Right lobe of liver (tissue), 6 donors: ENCODE measurements around the gene CA14. TPM values are rescaled to one million over a fixed set of nuclear protein-coding genes. Genes with fewer than 3 reads are reported as not detected.

Experiments
- ATAC-seq, 4 donors: fragments of 200-7000 bp; cut with Tn5 transposase; one replicate each; pipeline ENCODE4 v1.9.1; 2020; ENCODE audit warnings: mild to moderate bottlenecking in 4 of 4, moderate library complexity in 4 of 4
- DNase-seq, 3 donors: peaks; one replicate each; pipeline ENCODE4 v3.0.0-alpha.2; 2020
- H3K27ac ChIP-seq, 3 donors: fragments of 200-600 bp; one replicate each; pipeline ENCODE4 v1.8.0; 2022
- H3K27me3 ChIP-seq, 2 donors: fragments of 200-600 bp; one replicate each; pipeline ENCODE4 v1.8.0; 2022
- H3K36me3 ChIP-seq, 4 donors: fragments of 200-600 bp; sonication (generic) in 1 of 4; one replicate each; pipeline versions ENCODE4 v1.5.1 to v1.8.0; 2017 to 2022; ENCODE audit warnings: control low read depth in 1 of 4
- H3K4me1 ChIP-seq, 4 donors: fragments of 200-600 bp; sonication (generic) in 1 of 4; one replicate each; pipeline versions ENCODE4 v1.5.1 to v1.8.0; 2017 to 2022; ENCODE audit warnings: control low read depth in 1 of 4
- H3K4me3 ChIP-seq, 3 donors: fragments of 200-600 bp; one replicate each; pipeline ENCODE4 v1.8.0; 2022
- H3K9me3 ChIP-seq, 4 donors: fragments of 200-600 bp; sonication (generic) in 1 of 4; one replicate each; pipeline versions ENCODE4 v1.5.1 to v1.8.0; 2017 to 2022; ENCODE audit warnings: control low read depth in 1 of 4
- POLR2A ChIP-seq: fragments of 450-650 bp; IDR thresholded peaks from one replicate; pipeline ENCODE4 v1.6.1; 2017; ENCODE audit warnings: antibody characterized with exemption, mild to moderate bottlenecking
- WGBS: methylation state at CpG from one replicate; pipeline ENCODE4 v1.1.6; 2018; ENCODE audit warnings: low coverage, low lambda C conversion rate; ENCODE audit not compliant: insufficient coverage; ENCODE audit errors: missing lambda C conversion rate; 5-methylcytosine and 5-hydroxymethylcytosine counted together
- intact Hi-C, 2 donors: fragments of 100-400 bp; cut with DNase I; formaldehyde crosslinking; loops; one replicate each; pipeline versions ENCODE4 v1.11.2 to v1.14.1; 2022
- small RNA-seq, 2 experiments: library from RNA; depleted of rRNA; stranded (forward); fragments of <200 nt; gene quantifications; one replicate each; pipeline ENCODE3, GENCODE V24; 2016
- total RNA-seq, 6 experiments: library from RNA; depleted of rRNA in 2 of 6; stranded (reverse); fragments of >200 nt in 2 of 6; fragmentation: NEBNext Ultra II Directional in 3 of 6; extraction: Animal tissue kit (Norgen Biotek cat#: 25700) in 3 of 6; gene quantifications; one replicate each; pipeline versions ENCODE4 v1.1.0 to v1.2.4, GENCODE V29; 2016 to 2023
- TF ChIP-seq, protein P1 (sequence below), 4 donors: fragments of 200-600 bp in 3 of 4; fragments of 450-650 bp in 1 of 4; IDR thresholded peaks; one replicate each; pipeline versions ENCODE4 v1.5.1 to v1.8.0; 2016 to 2022; ENCODE audit warnings: antibody characterized with exemption in 4 of 4, mild to moderate bottlenecking in 2 of 4
- donor health status: DM: no; HTN: yes; CAD: no.
- donor health status: DM: no; HTN: no; CAD: no.
- donor health status: DM: no; HTN: no; CAD: no.
- donor health status: DM: no; HTN: yes; CAD: no.
- donor health status: DM: no; HTN: yes; CAD: no.

CA14 gene
- total RNA-seq, 6 experiments from 2014 or later: 0.20 to 4.8 (median 0.56) TPM; not detected in 1

DNA sequence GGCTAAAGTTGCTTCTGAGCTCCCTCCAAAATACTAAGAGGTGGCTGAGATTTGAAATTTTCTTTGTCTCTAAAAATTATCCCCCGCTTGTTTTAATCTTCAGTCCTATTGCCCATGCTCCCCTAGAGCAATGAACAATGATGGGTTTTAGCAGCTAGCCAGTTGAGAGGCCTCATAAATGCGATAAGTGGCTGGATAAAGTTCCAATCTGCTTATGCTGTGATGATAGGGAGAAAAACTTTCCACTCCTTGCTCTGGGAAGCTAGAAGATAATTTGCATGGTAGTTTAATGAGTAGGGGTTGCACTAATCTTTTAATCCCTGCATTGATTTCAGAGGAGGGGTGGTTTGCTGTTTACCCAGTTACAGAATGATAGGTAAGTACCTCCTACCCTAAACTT, 54.2 kb downstream of the CA14 start:
- no peak overlapping the region for H3K4me3 ChIP-seq
- no peaks in the 10 kb centered on the region for H3K9me3 ChIP-seq
- H3K36me3 ChIP-seq: peaks cover 0 to 7% (median 0%) of the 10 kb centered on the region in 4 donors
- WGBS: 84% methylated on average over 2 of the region's 2 CpGs
- ATAC-seq (no peak), DNase-seq (no peak)
- TF ChIP-seq, protein P1, sequence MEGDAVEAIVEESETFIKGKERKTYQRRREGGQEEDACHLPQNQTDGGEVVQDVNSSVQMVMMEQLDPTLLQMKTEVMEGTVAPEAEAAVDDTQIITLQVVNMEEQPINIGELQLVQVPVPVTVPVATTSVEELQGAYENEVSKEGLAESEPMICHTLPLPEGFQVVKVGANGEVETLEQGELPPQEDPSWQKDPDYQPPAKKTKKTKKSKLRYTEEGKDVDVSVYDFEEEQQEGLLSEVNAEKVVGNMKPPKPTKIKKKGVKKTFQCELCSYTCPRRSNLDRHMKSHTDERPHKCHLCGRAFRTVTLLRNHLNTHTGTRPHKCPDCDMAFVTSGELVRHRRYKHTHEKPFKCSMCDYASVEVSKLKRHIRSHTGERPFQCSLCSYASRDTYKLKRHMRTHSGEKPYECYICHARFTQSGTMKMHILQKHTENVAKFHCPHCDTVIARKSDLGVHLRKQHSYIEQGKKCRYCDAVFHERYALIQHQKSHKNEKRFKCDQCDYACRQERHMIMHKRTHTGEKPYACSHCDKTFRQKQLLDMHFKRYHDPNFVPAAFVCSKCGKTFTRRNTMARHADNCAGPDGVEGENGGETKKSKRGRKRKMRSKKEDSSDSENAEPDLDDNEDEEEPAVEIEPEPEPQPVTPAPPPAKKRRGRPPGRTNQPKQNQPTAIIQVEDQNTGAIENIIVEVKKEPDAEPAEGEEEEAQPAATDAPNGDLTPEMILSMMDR (IDR thresholded peaks at IDR 0.05): no peak
- no peak for TF ChIP-seq POLR2A
- H3K27me3 ChIP-seq: no peaks in the 10 kb centered on the region
- intact Hi-C loops: no loop called here
- H3K27ac ChIP-seq: no peak overlapping the region
- H3K4me1 ChIP-seq: no peaks in the 10 kb centered on the region

Small RNAs within 50 kb of the gene (small RNA-seq; reads per million reads assigned to genes)
- gene RN7SL480P (0 to 0.10 reads per million in 2 experiments), gene RNU2-17P (0.39 to 0.91 reads per million in 2 experiments)

Other genes starting within 250 kb of the CA14 start
- 10 to 100 TPM in 5 of 6 experiments, 1 to 10 TPM in 1; 9.1 to 22.3 (median 16.8) TPM for gene OTUD7B, start 247.0 kb upstream of the CA14 start, total RNA-seq
- gene VPS45, start 190.0 kb upstream of the CA14 start, total RNA-seq: 10 to 100 TPM; 12.5 to 18.2 (median 14.7) TPM
- gene PLEKHO1, start 107.9 kb upstream of the CA14 start, total RNA-seq: 10 to 100 TPM in 1 of 6 experiments, 1 to 10 TPM in 5; 3.4 to 11.7 (median 5.3) TPM
- gene ANP32E, start 21.7 kb upstream of the CA14 start, total RNA-seq: 10 to 100 TPM in 3 of 6 experiments, 1 to 10 TPM in 3; 9.3 to 16.3 (median 11.0) TPM
- gene APH1A, start 11.2 kb downstream of the CA14 start, total RNA-seq: 10 to 100 TPM; 61.2 to 92.0 (median 81.1) TPM
- 1 to 10 TPM in 5 of 6 experiments, not detected in 1; 1.7 to 5.7 (median 3.8) TPM for gene C1orf54, start 15.0 kb downstream of the CA14 start, total RNA-seq
- gene CIART, start 24.8 kb downstream of the CA14 start, total RNA-seq: 1 to 10 TPM; 2.0 to 8.4 (median 4.4) TPM
- gene MRPS21, start 36.1 kb downstream of the CA14 start, total RNA-seq: 10 to 100 TPM; 22.9 to 30.5 (median 25.0) TPM
- gene PRPF3, start 63.8 kb downstream of the CA14 start, total RNA-seq: 10 to 100 TPM; 10.8 to 28.0 (median 21.2) TPM
- 10 to 100 TPM in 4 of 6 experiments, 1 to 10 TPM in 2; 8.9 to 17.5 (median 11.0) TPM for gene RPRD2, start 106.4 kb downstream of the CA14 start, total RNA-seq
- gene TARS2, start 229.6 kb downstream of the CA14 start, total RNA-seq: 10 to 100 TPM; 16.1 to 32.1 (median 22.4) TPM